Loucy (cell line): ENCODE measurements around the gene DCBLD2.

Experiments used
- CTCF ChIP-seq: fragments of 200-600 bp; sonication (generic); conservative IDR thresholded peaks from 2 replicates; pipeline ENCODE4 v1.5.1; 2014; ENCODE audit warnings: mild to moderate bottlenecking, antibody characterized with exemption, low read length
- EZH2phosphoT487 ChIP-seq: fragments of 200-600 bp; IDR thresholded peaks from 2 replicates; pipeline ENCODE4 v1.6.1; 2018; ENCODE audit warnings: antibody characterized with exemption, mild to moderate bottlenecking, moderate library complexity, borderline replicate concordance

DNA sequence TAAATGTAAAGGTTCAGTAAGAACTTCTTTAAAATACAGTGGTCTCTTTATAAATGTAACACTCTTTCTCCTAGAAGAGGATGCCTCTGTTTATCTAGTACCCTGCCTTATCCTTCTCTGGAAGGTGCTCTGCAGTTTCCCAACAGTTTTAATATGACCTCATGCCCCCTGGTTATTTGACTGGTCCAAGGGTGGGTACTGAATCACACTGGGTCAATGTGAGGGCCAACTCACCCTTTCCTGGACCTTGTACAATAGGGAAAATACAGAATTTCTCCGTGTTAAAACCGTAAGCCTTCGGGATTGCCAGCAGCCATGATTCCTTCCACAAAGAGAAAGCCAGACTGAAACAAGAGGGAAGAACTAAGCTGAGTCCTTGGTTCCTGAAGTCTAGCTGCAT, 9.2 kb downstream of the DCBLD2 start:
- no peak for TF ChIP-seq CTCF
- TF ChIP-seq EZH2phosphoT487, result no peak
